NT2/D1 (cell line): ENCODE results near the gene FAM13A.

ENCODE experiments used
- SUZ12 ChIP-seq: IDR thresholded peaks from 2 replicates; pipeline ENCODE4 v1.6.1; 2011; ENCODE audit not compliant: insufficient read length, insufficient read depth; ENCODE audit errors: extremely low read depth
- YY1 ChIP-seq: IDR thresholded peaks from 2 replicates; pipeline ENCODE4 v1.6.1; 2011; ENCODE audit not compliant: insufficient read length, insufficient read depth
- ZNF274 ChIP-seq: IDR thresholded peaks from 2 replicates; pipeline ENCODE4 v1.6.1; 2011; ENCODE audit warnings: mild to moderate bottlenecking, low read depth, low read length

- no peak for TF ChIP-seq YY1
- TF ChIP-seq SUZ12, result no peak
- no peak for TF ChIP-seq ZNF274
These were observed 25.7 kb downstream of the FAM13A start for GRCh38 chr4:89031272-89031671.
